ENCODE results near the gene ACIN1.

The ACIN1 gene

DNA sequence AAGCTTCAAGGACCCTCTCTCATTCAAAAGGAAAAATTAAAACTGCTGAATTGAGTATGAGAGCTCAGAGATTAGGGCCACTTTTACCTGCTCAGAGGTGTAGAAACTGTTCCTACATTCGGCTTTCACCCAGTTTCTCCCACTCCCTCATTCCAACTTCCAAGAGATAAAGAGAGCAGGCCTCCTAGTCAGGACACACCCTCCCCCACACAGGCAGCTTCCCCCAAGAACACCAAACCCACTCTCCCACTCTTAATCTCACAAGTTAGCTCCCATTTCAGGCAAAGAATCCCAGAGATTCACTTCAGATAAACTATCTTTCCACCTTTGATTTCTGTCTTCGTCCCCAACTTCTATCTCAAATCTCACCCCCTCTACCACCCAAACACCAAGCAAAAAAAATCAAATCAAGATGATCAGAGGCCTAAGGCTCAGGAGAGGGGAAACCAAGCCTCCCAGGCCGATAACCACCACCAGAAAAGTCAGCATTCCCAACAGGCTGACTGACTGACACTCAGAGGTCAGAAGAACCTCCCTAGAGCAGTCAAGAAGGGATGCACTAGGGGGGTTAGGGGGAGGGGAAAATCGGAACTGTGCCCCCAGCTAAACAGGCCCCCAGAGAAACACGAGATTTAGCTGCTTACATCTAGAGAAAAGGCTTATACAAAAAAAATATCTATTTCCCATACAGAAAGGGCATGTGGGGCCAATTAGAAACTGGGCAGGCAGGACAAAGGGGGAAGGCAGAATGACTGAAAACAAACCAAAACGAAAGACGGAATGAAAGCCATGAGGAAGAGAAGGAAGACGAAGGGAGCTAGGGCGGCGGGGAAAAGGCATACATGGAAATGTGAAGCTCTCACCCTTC, 24.4 kb downstream of the ACIN1 start:
- Mint-ChIP-seq H3K36me3 (peaks cover 28 to 54% of the 10 kb centered on the region in 2 donors), H3K27me3 (no peaks in the 10 kb centered on the region), H3K4me1 (peaks cover 34 to 35% of the 10 kb centered on the region in 2 donors), H3K27ac (peak overlapping the region; percentile 84), H3K4me3 (peak overlapping the region; percentile 88 to 95), H3K9me3 (no peaks in the 10 kb centered on the region)
- no peak for ATAC-seq (replicated peaks)
- DNase-seq, result no peak

DNA sequence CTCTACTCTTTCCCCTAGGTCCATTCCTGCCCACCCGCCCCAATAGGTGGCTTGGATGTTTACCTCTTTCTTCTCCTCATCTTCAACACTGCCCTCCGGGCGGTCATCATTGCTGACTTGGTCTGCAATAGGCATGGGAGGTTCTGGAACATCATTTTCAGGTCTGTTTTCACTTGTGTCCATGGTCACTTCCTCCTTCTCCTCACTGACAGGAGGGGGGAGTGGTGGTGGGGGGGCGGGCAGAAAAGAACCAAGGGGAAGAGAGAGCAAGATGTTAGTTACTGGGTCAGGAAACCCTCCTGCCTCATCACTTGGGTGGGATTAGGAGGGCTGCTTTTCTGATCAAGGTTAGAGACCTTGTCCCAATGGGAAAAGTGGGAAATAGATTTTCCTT, 25.5 kb downstream of the ACIN1 start:
- DNase-seq (no peak), ATAC-seq (replicated peaks) (peak in 1 of 2 donors; percentile 1)
- Mint-ChIP-seq H3K36me3 (peaks cover 30 to 50% of the 10 kb centered on the region in 2 donors), H3K9me3 (no peaks in the 10 kb centered on the region), H3K4me1 (peaks cover 32 to 35% of the 10 kb centered on the region in 2 donors), H3K4me3 (peak overlapping the region in 1 of 2 donors; percentile 12), H3K27me3 (no peaks in the 10 kb centered on the region), H3K27ac (no peak overlapping the region)

GRCh38 chr14:23068789-23069412, 26.0 kb downstream of the ACIN1 start:
- peaks cover 35 to 52% of the 10 kb centered on the region in 2 donors for H3K36me3 Mint-ChIP-seq
- peak overlapping the region; percentile 62 for H3K27ac Mint-ChIP-seq
- no peaks in the 10 kb centered on the region for H3K27me3 Mint-ChIP-seq
- ATAC-seq (replicated peaks) (peak; percentile 86 to 87), DNase-seq (peak; percentile 67)
- H3K4me3 Mint-ChIP-seq, result peak overlapping the region; percentile 41 to 66
- no peaks in the 10 kb centered on the region for H3K9me3 Mint-ChIP-seq
- peaks cover 32 to 35% of the 10 kb centered on the region in 2 donors for H3K4me1 Mint-ChIP-seq

GRCh38 chr14:23067847-23068788, 26.8 kb downstream of the ACIN1 start:
- Mint-ChIP-seq H3K4me1 (peaks cover 32 to 35% of the 10 kb centered on the region in 2 donors), H3K36me3 (peaks cover 40 to 58% of the 10 kb centered on the region in 2 donors), H3K27ac (peak overlapping the region; percentile 62)

GRCh38 chr14:23066855-23067744, 27.8 kb downstream of the ACIN1 start:
- peaks cover 29 to 31% of the 10 kb centered on the region in 2 donors for H3K4me1 Mint-ChIP-seq
- no peak for DNase-seq

More at GRCh38 chr14:23067847-23068788, 26.8 kb downstream of the ACIN1 start:
- Mint-ChIP-seq H3K27me3 (no peaks in the 10 kb centered on the region), H3K9me3 (no peaks in the 10 kb centered on the region), H3K4me3 (peak overlapping the region; percentile 41 to 66)
- DNase-seq (no peak), ATAC-seq (replicated peaks) (no peak)

GRCh38 chr14:23066368-23066767, 28.6 kb downstream of the ACIN1 start:
- Mint-ChIP-seq H3K9me3 (no peaks in the 10 kb centered on the region), H3K4me3 (no peak overlapping the region), H3K27me3 (no peaks in the 10 kb centered on the region), H3K36me3 (peaks cover 35 to 55% of the 10 kb centered on the region in 2 donors), H3K27ac (no peak overlapping the region), H3K4me1 (peaks cover 22 to 24% of the 10 kb centered on the region in 2 donors)
- DNase-seq (no peak), ATAC-seq (replicated peaks) (no peak)

More at GRCh38 chr14:23066855-23067744, 27.8 kb downstream of the ACIN1 start:
- Mint-ChIP-seq H3K36me3 (peaks cover 38 to 58% of the 10 kb centered on the region in 2 donors), H3K27ac (no peak overlapping the region), H3K4me3 (no peak overlapping the region), H3K9me3 (no peaks in the 10 kb centered on the region), H3K27me3 (no peaks in the 10 kb centered on the region)
- no peak for ATAC-seq (replicated peaks)

DNA sequence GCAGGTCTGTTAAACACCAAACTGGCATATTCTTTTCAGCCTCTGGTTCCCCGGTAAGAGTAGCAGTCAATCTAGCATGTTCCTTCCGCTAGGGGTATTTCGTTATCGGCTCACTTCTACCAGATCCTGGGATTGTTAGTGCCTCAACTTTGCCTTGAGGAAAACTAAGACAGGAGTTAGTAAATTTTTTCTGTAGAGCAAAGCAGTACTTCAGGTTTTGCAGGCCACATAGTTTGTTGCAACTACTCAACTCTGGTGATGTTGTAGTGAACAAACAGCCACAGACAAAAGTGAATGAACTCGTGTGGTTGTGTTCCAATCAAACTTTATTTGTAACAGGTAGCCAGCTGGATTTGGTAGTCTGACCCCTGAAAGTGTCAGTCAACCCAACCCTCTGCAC, 31.3 kb downstream of the ACIN1 start:
- DNase-seq (no peak), ATAC-seq (replicated peaks) (no peak)
- peaks cover 13% of the 10 kb centered on the region in 2 donors for H3K4me1 Mint-ChIP-seq
- peaks cover 45 to 56% of the 10 kb centered on the region in 2 donors for H3K36me3 Mint-ChIP-seq
- no peaks in the 10 kb centered on the region for H3K27me3 Mint-ChIP-seq
- peak overlapping the region; percentile 51 for H3K27ac Mint-ChIP-seq
- H3K9me3 Mint-ChIP-seq, result no peaks in the 10 kb centered on the region
- no peak overlapping the region for H3K4me3 Mint-ChIP-seq

DNA sequence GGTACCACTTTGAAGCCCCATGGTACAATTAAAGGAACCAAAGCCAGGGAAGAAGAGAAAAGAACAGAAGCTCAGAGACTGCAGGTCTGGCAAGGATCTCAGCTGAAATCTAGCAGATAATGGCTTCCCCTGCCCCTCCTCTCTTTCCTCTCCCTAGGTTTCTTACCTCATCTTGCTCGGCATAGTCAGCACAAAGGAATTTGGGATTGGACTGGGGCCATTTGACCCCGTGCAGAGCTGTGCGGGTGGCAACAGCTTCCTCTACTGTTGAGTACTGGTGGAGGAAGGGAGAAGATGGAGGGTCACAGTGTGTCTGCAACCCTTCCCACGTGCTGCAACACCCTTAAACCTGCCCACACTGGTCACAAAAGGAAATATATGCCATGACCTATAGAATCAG, 32.9 kb downstream of the ACIN1 start:
- H3K9me3 Mint-ChIP-seq, result no peaks in the 10 kb centered on the region
- H3K27ac Mint-ChIP-seq, result no peak overlapping the region
- no peak overlapping the region for H3K4me3 Mint-ChIP-seq
- ATAC-seq (replicated peaks) (no peak), DNase-seq (no peak)
- no peaks in the 10 kb centered on the region for H3K27me3 Mint-ChIP-seq
- H3K4me1 Mint-ChIP-seq, result peaks cover 14 to 18% of the 10 kb centered on the region in 2 donors
- peaks cover 49 to 59% of the 10 kb centered on the region in 2 donors for H3K36me3 Mint-ChIP-seq

- DNase-seq (no peak), ATAC-seq (replicated peaks) (no peak)
- Mint-ChIP-seq H3K27me3 (no peaks in the 10 kb centered on the region), H3K36me3 (peaks cover 40 to 46% of the 10 kb centered on the region in 2 donors), H3K9me3 (no peaks in the 10 kb centered on the region), H3K4me1 (peaks cover 24 to 31% of the 10 kb centered on the region in 2 donors), H3K4me3 (no peak overlapping the region), H3K27ac (peak overlapping the region; percentile 79)
Measured at GRCh38 chr14:23060536-23061260, 34.2 kb downstream of the ACIN1 start.

GRCh38 chr14:23058654-23059504, 36.1 kb downstream of the ACIN1 start:
- peak overlapping the region; percentile 70 for H3K27ac Mint-ChIP-seq
- H3K27me3 Mint-ChIP-seq, result no peaks in the 10 kb centered on the region
- peaks cover 25 to 31% of the 10 kb centered on the region in 2 donors for H3K4me1 Mint-ChIP-seq
- ATAC-seq (replicated peaks) (no peak), DNase-seq (no peak)
- H3K9me3 Mint-ChIP-seq, result no peaks in the 10 kb centered on the region
- H3K36me3 Mint-ChIP-seq, result peaks cover 29 to 38% of the 10 kb centered on the region in 2 donors
- peak overlapping the region in 1 of 2 donors; percentile 55 for H3K4me3 Mint-ChIP-seq

DNA sequence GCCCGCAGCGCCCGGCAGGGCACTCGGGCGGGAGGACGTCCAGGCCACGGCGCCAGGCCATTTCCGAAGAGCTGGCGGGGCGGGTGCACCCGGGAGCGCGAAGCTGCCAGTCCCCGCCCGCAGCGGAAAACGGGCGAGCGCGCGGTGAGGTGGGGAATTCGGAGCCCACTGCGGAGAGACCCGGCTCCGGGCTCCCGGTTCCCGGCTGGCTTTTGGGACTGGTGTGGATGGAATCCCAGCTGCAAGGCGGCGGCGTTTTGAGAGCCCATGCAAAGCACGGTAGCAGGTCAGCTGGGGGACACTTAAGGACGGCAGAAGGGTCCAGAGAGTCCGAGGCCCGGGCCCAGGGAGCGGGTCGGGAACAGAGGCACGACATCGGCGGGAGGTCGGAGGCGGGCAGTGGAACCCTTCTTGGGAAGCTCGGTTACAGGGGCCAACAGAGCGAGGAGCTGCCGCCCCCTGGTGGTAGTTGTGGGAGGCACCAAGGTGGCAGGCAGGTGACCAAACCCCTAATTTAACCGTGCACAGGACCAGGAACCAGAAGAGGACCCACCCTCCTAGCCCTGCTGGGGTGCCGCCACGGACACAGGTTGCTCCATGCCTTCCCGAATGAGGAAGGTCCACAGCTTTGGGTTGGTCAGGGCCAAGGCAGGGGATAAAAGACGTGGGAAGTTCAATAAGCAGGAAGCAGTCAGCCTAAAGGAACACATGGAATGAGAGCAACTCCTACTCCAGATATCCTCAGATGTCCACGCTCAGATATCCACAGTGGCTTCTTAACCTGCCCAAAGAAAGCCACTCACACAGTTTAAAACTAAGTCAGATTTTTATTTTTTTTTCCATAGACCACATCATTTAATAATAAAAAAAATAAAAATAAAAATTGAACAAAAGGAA, 36.9 kb downstream of the ACIN1 start:
- Mint-ChIP-seq H3K27ac (peak overlapping the region; percentile 77), H3K4me3 (peak overlapping the region; percentile 84 to 89), H3K4me1 (peaks cover 25 to 31% of the 10 kb centered on the region in 2 donors), H3K36me3 (peaks cover 24 to 32% of the 10 kb centered on the region in 2 donors), H3K27me3 (no peaks in the 10 kb centered on the region), H3K9me3 (no peaks in the 10 kb centered on the region)
- peak; percentile 70 to 79 for ATAC-seq (replicated peaks)
- peak; percentile 74 for DNase-seq
